IMR-90 (cell line): ENCODE data around the gene PDS5A. TPM values are rescaled to one million over a fixed set of nuclear protein-coding genes. Genes with fewer than 3 reads are reported as not detected.

Experiments
- ATAC-seq: fragments of 200-7000 bp; cut with Tn5 transposase; 2 replicates; pipeline ENCODE4 v1.9.1; 2020; ENCODE audit warnings: low read depth, mild to moderate bottlenecking, moderate library complexity
- BruUV-seq: library from RNA; stranded (reverse); fragments of 400-500 nt; replicated peaks from 2 replicates; lab custom pipeline; 2021; lab: Mats Ljungman, UMichigan
- CTCF ChIA-PET: fragments of 300-600 bp; formaldehyde crosslinking; extraction: SDS; loops from one replicate; lab custom pipeline; 2021; ENCODE audit warnings: antibody characterized with exemption; lab: Yijun Ruan, JAX
- POLR2A ChIA-PET: fragments of 300-600 bp; sonication (Branson Sonifier 250); formaldehyde crosslinking; loops from one replicate; lab custom pipeline; 2022; ENCODE audit warnings: antibody characterized with exemption; ENCODE audit not compliant: unreplicated experiment; lab: Charles Lee
- DNase-seq: peaks from one replicate; pipeline ENCODE4 v3.0.0; 2013
- H2AFZ ChIP-seq: replicated peaks from 2 replicates; pipeline ENCODE3; 2013; ENCODE audit warnings: low read length, mild to moderate bottlenecking; ENCODE audit not compliant: poor library complexity
- H2AK5ac ChIP-seq: 2 replicates; pipeline ENCODE4 v1.6.1; 2013; ENCODE audit warnings: low read depth, low read length, inconsistent platforms
- H2AK9ac ChIP-seq: replicated peaks from 2 replicates; pipeline ENCODE3; 2013; ENCODE audit warnings: mild to moderate bottlenecking, low read depth, low read length, moderate library complexity; ENCODE audit not compliant: poor library complexity
- H2BK120ac ChIP-seq: 2 replicates; pipeline ENCODE4 v1.6.1; 2013; ENCODE audit warnings: low read depth, low read length, inconsistent platforms
- H2BK15ac ChIP-seq: 3 replicates; pipeline ENCODE4 v1.6.1; 2013; ENCODE audit warnings: low read depth, low read length, inconsistent platforms
- H2BK20ac ChIP-seq: 2 replicates; pipeline ENCODE4 v1.6.1; 2013; ENCODE audit warnings: low read depth, mild to moderate bottlenecking, inconsistent platforms, low read length, moderate library complexity
- H2BK5ac ChIP-seq: 2 replicates; pipeline ENCODE4 v1.6.1; 2013; ENCODE audit warnings: mild to moderate bottlenecking, low read depth, low read length, inconsistent platforms; ENCODE audit not compliant: poor library complexity, severe bottlenecking
- H3K14ac ChIP-seq: replicated peaks from 2 replicates; pipeline ENCODE4 v1.6.1; 2013; ENCODE audit warnings: low read depth, low read length, inconsistent platforms
- H3K18ac ChIP-seq: 2 replicates; pipeline ENCODE4 v1.6.1; 2013; ENCODE audit warnings: low read depth, low read length, control low read depth
- H3K23ac ChIP-seq: 2 replicates; pipeline ENCODE4 v1.6.1; 2013; ENCODE audit warnings: low read depth, low read length, inconsistent platforms
- H3K27ac ChIP-seq: 2 replicates; pipeline ENCODE4 v1.5.1; 2013; ENCODE audit warnings: mild to moderate bottlenecking, control low read depth, low read length; ENCODE audit not compliant: insufficient read depth
- H3K27me3 ChIP-seq: 2 replicates; pipeline ENCODE4 v1.6.1; 2013; ENCODE audit warnings: low read length; ENCODE audit not compliant: control insufficient read depth, insufficient read depth
- H3K36me3 ChIP-seq: 2 replicates; pipeline ENCODE4 v1.6.1; 2013; ENCODE audit warnings: low read length, mixed read lengths; ENCODE audit not compliant: control insufficient read depth, insufficient read depth
- H3K4ac ChIP-seq: 2 replicates; pipeline ENCODE4 v1.6.1; 2013; ENCODE audit warnings: low read depth, low read length, inconsistent platforms
- H3K4me1 ChIP-seq: 2 replicates; pipeline ENCODE4 v1.6.1; 2013; ENCODE audit warnings: low read length, mixed read lengths; ENCODE audit not compliant: control insufficient read depth, insufficient read depth
- H3K4me2 ChIP-seq: 2 replicates; pipeline ENCODE4 v1.6.1; 2013; ENCODE audit warnings: low read depth, mild to moderate bottlenecking, control low read depth, low read length, moderate library complexity
- H3K4me3 ChIP-seq: 2 replicates; pipeline ENCODE4 v1.5.1; 2013; ENCODE audit warnings: low read depth, mild to moderate bottlenecking, control low read depth, low read length, moderate library complexity; ENCODE audit not compliant: insufficient read depth
- H3K56ac ChIP-seq: 2 replicates; pipeline ENCODE4 v1.6.1; 2013; ENCODE audit warnings: low read length, inconsistent platforms; ENCODE audit not compliant: insufficient read depth; ENCODE audit errors: extremely low read depth
- H3K79me1 ChIP-seq, 2 experiments: 2 replicates each; pipeline ENCODE4 v1.6.1; 2013; ENCODE audit warnings: low read length in 2 of 2, inconsistent platforms in 1 of 2, low read depth in 1 of 2
- H3K9ac ChIP-seq: 2 replicates; pipeline ENCODE4 v1.6.1; 2013; ENCODE audit warnings: low read depth, low read length, control low read depth
- H3K9me1 ChIP-seq: 2 replicates; pipeline ENCODE4 v1.6.1; 2013; ENCODE audit warnings: low read length, inconsistent platforms; ENCODE audit not compliant: insufficient read depth
- H3K9me3 ChIP-seq: 2 replicates; pipeline ENCODE4 v1.6.1; 2013; ENCODE audit warnings: low read length; ENCODE audit not compliant: control insufficient read depth, insufficient read depth
- H4K20me1 ChIP-seq: 2 replicates; pipeline ENCODE4 v1.6.1; 2013; ENCODE audit warnings: low read length, inconsistent platforms; ENCODE audit not compliant: insufficient read depth
- H4K5ac ChIP-seq: 2 replicates; pipeline ENCODE4 v1.6.1; 2013; ENCODE audit warnings: mild to moderate bottlenecking, low read depth, low read length, control low read depth
- H4K8ac ChIP-seq, 2 experiments: 2 replicates each; pipeline ENCODE4 v1.6.1; 2013; ENCODE audit warnings: low read depth in 2 of 2, low read length in 2 of 2, control low read depth in 1 of 2, inconsistent platforms in 1 of 2
- H4K91ac ChIP-seq: 2 replicates; pipeline ENCODE4 v1.6.1; 2013; ENCODE audit warnings: low read depth, low read length, inconsistent platforms; ENCODE audit not compliant: insufficient read depth
- BHLHE40 ChIP-seq: fragments of 150-350 bp; IDR thresholded peaks from 2 replicates; pipeline ENCODE4 v1.6.1; 2016; ENCODE audit warnings: mild to moderate bottlenecking, low read depth, low read length
- CEBPB ChIP-seq: IDR thresholded peaks from 2 replicates; pipeline ENCODE4 v1.6.1; 2012; ENCODE audit warnings: low read depth, low read length, improper control_type of control experiment
- CHD1 ChIP-seq: IDR thresholded peaks from 2 replicates; pipeline ENCODE4 v1.6.1; 2012; ENCODE audit warnings: low read depth, low read length, improper control_type of control experiment
- ELK1 ChIP-seq: fragments of 150-350 bp; IDR thresholded peaks from 2 replicates; pipeline ENCODE4 v1.6.1; 2016; ENCODE audit warnings: low read depth, mild to moderate bottlenecking, low read length, moderate library complexity, borderline replicate concordance
- FOS ChIP-seq: fragments of 150-350 bp; IDR thresholded peaks from 2 replicates; pipeline ENCODE4 v1.6.1; 2016; ENCODE audit warnings: low read depth, low read length
- MAFK ChIP-seq: IDR thresholded peaks from 2 replicates; pipeline ENCODE4 v1.6.1; 2012; ENCODE audit warnings: low read depth, low read length, improper control_type of control experiment
- MAZ ChIP-seq: IDR thresholded peaks from 2 replicates; pipeline ENCODE4 v1.6.1; 2012; ENCODE audit warnings: low read depth, mild to moderate bottlenecking, low read length, improper control_type of control experiment, moderate library complexity, borderline replicate concordance
- NFE2L2 ChIP-seq: fragments of 150-350 bp; IDR thresholded peaks from 2 replicates; pipeline ENCODE4 v1.6.1; 2016; ENCODE audit warnings: low read depth, mild to moderate bottlenecking, low read length
- RAD21 ChIP-seq: IDR thresholded peaks from 2 replicates; pipeline ENCODE4 v1.6.1; 2012; ENCODE audit warnings: low read length, improper control_type of control experiment
- RCOR1 ChIP-seq: IDR thresholded peaks from 2 replicates; pipeline ENCODE4 v1.6.1; 2012; ENCODE audit warnings: mild to moderate bottlenecking, low read length, improper control_type of control experiment; ENCODE audit not compliant: insufficient replicate concordance
- RFX5 ChIP-seq: IDR thresholded peaks from 2 replicates; pipeline ENCODE4 v1.8.0; 2012; ENCODE audit warnings: low read depth, mild to moderate bottlenecking, low read length, moderate library complexity
- SMC3 ChIP-seq: fragments of 150-350 bp; IDR thresholded peaks from 2 replicates; pipeline ENCODE4 v1.6.1; 2016; ENCODE audit warnings: low read depth, mild to moderate bottlenecking, antibody characterized with exemption, low read length, moderate library complexity
- USF2 ChIP-seq: fragments of 150-350 bp; IDR thresholded peaks from 2 replicates; pipeline ENCODE4 v1.6.1; 2017; ENCODE audit warnings: mild to moderate bottlenecking, antibody characterized with exemption, low read length, low read depth
- WGBS, 2 experiments: methylation state at CpG; one replicate each; pipeline versions ENCODE4 v1.1.5 to v1.1.7; 2013; ENCODE audit warnings: missing lambda C conversion rate in 2 of 2; ENCODE audit not compliant: insufficient read length in 1 of 2; ENCODE audit errors: extremely low coverage in 2 of 2; 5-methylcytosine and 5-hydroxymethylcytosine counted together
- dilution Hi-C: fragments of 300-500 bp; cut with HindIII; formaldehyde crosslinking; loops from one replicate; pipeline ENCODE4 v1.14.3; 2018; ENCODE audit warnings: low sequenced_read_pairs; ENCODE audit not compliant: unreplicated experiment
- in situ Hi-C: fragments of 300-500 bp; cut with MboI; formaldehyde crosslinking; loops from 3 replicates; pipeline ENCODE4 v1.14.3; 2019; ENCODE audit warnings: low sequenced_read_pairs, inconsistent platforms, mixed read lengths
- intact Hi-C: fragments of 100-400 bp; cut with micrococcal nuclease; formaldehyde crosslinking; loops from 2 replicates; pipeline ENCODE4 v1.10.0; 2022
- polyA plus RNA-seq, 3 experiments: library from polyadenylated mRNA; depleted of rRNA; stranded (reverse); fragments of >200 nt; gene quantifications; 2 replicates each; pipeline ENCODE4 v1.2.3, GENCODE V29; 2012; ENCODE audit warnings: low replicate concordance in 1 of 3
- total RNA-seq: library from RNA; depleted of rRNA; stranded (reverse); fragments of >200 nt; gene quantifications from 2 replicates; pipeline ENCODE4 v1.2.3, GENCODE V29; 2012
- TF ChIP-seq, protein P1 (sequence below): conservative IDR thresholded peaks from 2 replicates; pipeline ENCODE4 v1.5.1; 2012; ENCODE audit warnings: mild to moderate bottlenecking, low read depth, low read length, improper control_type of control experiment

Gene PDS5A
- total and polyA plus RNA-seq, 2 of the 4 experiments (the other 2 are of a cell fraction) = 16.3 to 33.5 TPM

- H3K4me3 ChIP-seq = no peak overlapping the region
- dilution Hi-C loops (no loop called here), in situ Hi-C loops (no loop called here), intact Hi-C loops (no loop called here)
- WGBS, 2 experiments = 80% methylated on average over 3 of the region's 6 CpGs; no CpG with 5 or more reads in 1 of the 2 experiments
- POLR2A ChIA-PET = no interaction called here
- H3K56ac ChIP-seq = no peak overlapping the region
- H3K36me3 ChIP-seq = no peaks in the 10 kb centered on the region
- H3K4ac ChIP-seq = no peak overlapping the region
- no peaks in the 10 kb centered on the region; the same call in 1 of the 2 replicates for H4K20me1 ChIP-seq
- no peak overlapping the region for H3K23ac ChIP-seq
- no peak overlapping the region for H3K9ac ChIP-seq
- no peaks in the 10 kb centered on the region for H3K9me3 ChIP-seq
- no peak overlapping the region for H2BK15ac ChIP-seq
- no peak overlapping the region for H2AK5ac ChIP-seq
- H3K4me2 ChIP-seq = no peak overlapping the region
- no peaks in the 10 kb centered on the region for H3K79me1 ChIP-seq
- no peak overlapping the region for H2BK20ac ChIP-seq
- ATAC-seq (no peak), DNase-seq (no peak)
- H3K18ac ChIP-seq = no peak overlapping the region
- H3K4me1 ChIP-seq = no peaks in the 10 kb centered on the region
- H2BK120ac ChIP-seq = no peak overlapping the region
- H2BK5ac ChIP-seq = peak overlapping the region; percentile 42
- BruUV-seq = no TSS peak
- TF ChIP-seq MAZ (no peak), NFE2L2 (no peak), ELK1 (no peak), RAD21 (no peak), FOS (no peak), CEBPB (no peak), MAFK (no peak), SMC3 (no peak), RFX5 (no peak), BHLHE40 (no peak), RCOR1 (no peak), USF2 (no peak), CHD1 (no peak)
- TF ChIP-seq, protein P1, sequence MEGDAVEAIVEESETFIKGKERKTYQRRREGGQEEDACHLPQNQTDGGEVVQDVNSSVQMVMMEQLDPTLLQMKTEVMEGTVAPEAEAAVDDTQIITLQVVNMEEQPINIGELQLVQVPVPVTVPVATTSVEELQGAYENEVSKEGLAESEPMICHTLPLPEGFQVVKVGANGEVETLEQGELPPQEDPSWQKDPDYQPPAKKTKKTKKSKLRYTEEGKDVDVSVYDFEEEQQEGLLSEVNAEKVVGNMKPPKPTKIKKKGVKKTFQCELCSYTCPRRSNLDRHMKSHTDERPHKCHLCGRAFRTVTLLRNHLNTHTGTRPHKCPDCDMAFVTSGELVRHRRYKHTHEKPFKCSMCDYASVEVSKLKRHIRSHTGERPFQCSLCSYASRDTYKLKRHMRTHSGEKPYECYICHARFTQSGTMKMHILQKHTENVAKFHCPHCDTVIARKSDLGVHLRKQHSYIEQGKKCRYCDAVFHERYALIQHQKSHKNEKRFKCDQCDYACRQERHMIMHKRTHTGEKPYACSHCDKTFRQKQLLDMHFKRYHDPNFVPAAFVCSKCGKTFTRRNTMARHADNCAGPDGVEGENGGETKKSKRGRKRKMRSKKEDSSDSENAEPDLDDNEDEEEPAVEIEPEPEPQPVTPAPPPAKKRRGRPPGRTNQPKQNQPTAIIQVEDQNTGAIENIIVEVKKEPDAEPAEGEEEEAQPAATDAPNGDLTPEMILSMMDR = no peak
- peaks cover 7% of the 10 kb centered on the region; the same call in 1 of the 2 replicates for H3K9me1 ChIP-seq
- no peak overlapping the region for H4K91ac ChIP-seq
- no peak overlapping the region for H4K8ac ChIP-seq
- no peak overlapping the region for H3K14ac ChIP-seq
- no peak overlapping the region for H2AFZ ChIP-seq
- H3K27me3 ChIP-seq = no peaks in the 10 kb centered on the region
- no peak overlapping the region for H2AK9ac ChIP-seq
- H3K27ac ChIP-seq = no peak overlapping the region
- no peak overlapping the region for H4K5ac ChIP-seq
- CTCF ChIA-PET = no interaction called here
Observed at GRCh38 chr4:39812500-39812899, 165.2 kb downstream of the PDS5A start.
